GM18951 (cell line): Measurements from ENCODE around the gene TMED8.

Experiments
- POLR2A ChIP-seq: IDR thresholded peaks from 4 replicates; pipeline ENCODE4 v1.6.1; 2011; ENCODE audit warnings: mild to moderate bottlenecking; ENCODE audit not compliant: insufficient read length, insufficient read depth; ENCODE audit errors: extremely low read depth
- in situ Hi-C: fragments of 300-500 bp; cut with MboI; formaldehyde crosslinking; loops from one replicate; pipeline ENCODE4 v1.12.0; 2022; ENCODE audit warnings: low sequenced_read_pairs, mixed read lengths, inconsistent platforms; ENCODE audit not compliant: unreplicated experiment

Gene TMED8

GRCh38 chr14:77311217-77311616, 65.7 kb downstream of the TMED8 start:
- no peak for TF ChIP-seq POLR2A
- in situ Hi-C loops: no loop called here

- TF ChIP-seq POLR2A: no peak
- in situ Hi-C loops: no loop called here
Measured at GRCh38 chr14:77310026-77310425, 66.9 kb downstream of the TMED8 start.

DNA sequence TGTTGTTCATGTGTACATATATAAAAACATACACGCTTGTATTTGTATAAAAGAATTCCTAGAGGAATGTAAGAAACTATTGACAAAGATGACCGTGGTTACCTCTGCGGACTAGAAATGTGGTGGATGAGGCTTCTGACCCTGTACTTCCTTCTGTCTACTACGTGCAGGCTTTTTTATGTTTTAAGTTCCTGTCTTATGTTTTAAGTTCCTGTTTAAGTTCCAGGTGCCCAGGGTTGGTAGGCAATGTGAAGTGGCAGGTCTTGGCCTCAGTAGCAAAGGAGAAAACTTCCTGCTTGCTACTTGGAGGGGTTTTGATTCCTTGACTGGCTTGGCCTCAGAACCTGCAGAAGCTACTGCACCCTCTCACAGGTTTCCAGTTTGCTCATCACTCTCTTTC, 67.8 kb downstream of the TMED8 start:
- in situ Hi-C loops: no loop called here

GRCh38 chr14:77306851-77307496, 69.9 kb downstream of the TMED8 start:
- no peak for TF ChIP-seq POLR2A
- in situ Hi-C loops: no loop called here

More for the DNA sequence above, 67.8 kb downstream of the TMED8 start:
- TF ChIP-seq POLR2A: no peak

GRCh38 chr14:77306416-77306815, 70.5 kb downstream of the TMED8 start:
- in situ Hi-C loops: no loop called here
- TF ChIP-seq POLR2A: no peak

GRCh38 chr14:77305696-77306095, 71.2 kb downstream of the TMED8 start:
- in situ Hi-C loops: no loop called here
- TF ChIP-seq POLR2A: no peak

- in situ Hi-C loops: no loop called here
- TF ChIP-seq POLR2A: no peak
Measured at GRCh38 chr14:77303417-77304156, 73.3 kb downstream of the TMED8 start.

DNA sequence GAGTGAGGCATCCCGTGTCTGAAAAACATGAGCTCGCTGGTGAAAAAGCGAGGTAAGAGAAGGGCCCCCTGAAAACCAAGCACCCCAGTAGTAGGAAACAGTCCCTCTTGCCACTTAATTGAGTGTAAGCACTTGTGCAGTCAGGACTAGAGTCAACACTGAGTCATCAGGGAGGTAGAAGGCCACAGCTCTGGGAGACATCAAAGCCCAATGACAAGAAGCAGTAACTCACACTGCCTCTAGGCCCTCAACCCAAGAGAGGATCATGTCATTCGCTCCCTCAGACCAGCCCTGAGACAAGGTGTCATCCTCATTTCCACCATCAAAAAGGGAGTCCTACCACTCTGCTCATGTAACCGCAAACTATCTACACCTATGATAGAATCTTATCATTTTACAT, 74.0 kb downstream of the TMED8 start:
- in situ Hi-C loops: no loop called here
- TF ChIP-seq POLR2A: no peak

- in situ Hi-C loops: no loop called here
- no peak for TF ChIP-seq POLR2A
Measured at GRCh38 chr14:77301103-77301502, 75.8 kb downstream of the TMED8 start.

DNA sequence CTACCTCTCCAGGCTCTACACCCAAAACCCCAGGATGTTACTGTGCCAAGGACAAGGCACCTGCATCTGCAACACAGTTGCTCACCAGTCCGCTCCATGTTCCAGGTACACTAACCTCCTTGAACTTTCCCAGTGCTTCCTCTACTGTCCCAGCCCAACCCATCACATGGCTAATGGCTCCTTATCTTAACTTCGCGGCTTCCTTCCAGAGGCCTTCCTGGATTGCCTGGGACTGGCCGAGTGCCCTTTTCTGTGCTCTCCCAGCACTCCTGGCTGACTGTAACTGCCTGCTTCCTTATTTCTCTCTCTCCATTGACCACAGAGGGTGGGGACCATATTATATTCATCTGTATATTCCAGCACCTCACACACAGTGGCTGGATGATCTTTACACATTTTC, 77.1 kb downstream of the TMED8 start:
- no peak for TF ChIP-seq POLR2A
- in situ Hi-C loops: loop anchor here (5.0 kb wide), 1 partner anchor 248 kb away; no protein-coding TSS in a partner anchor

- in situ Hi-C loops: loop anchor here (5.0 kb wide), 1 partner anchor 250 kb away; no protein-coding TSS in a partner anchor
- TF ChIP-seq POLR2A: no peak
Measured at GRCh38 chr14:77296906-77297305, 80.0 kb downstream of the TMED8 start.

- in situ Hi-C loops: loop anchor here (5.0 kb wide), 1 partner anchor 251 kb away; no protein-coding TSS in a partner anchor
- no peak for TF ChIP-seq POLR2A
Measured at GRCh38 chr14:77296155-77296554, 80.7 kb downstream of the TMED8 start.

DNA sequence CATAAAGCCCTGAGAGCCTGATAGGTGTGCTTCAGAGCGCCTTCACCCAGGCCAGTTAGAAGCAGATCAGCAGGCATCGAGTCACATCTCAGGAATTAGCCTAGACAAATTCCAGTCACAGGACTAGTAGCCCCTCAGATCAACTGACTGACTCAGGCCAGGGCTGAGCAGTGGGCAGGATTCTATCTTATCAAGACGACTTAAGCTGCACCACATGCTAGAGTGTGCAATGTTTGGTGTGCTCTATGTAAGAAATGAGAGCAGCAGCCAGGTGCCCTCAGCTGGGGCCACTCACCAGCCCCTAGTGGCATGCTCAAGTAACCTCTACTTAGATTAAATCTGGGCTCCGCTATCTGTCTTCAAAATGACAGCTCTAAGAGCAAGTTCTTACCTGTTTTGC, 86.2 kb downstream of the TMED8 start:
- no peak for TF ChIP-seq POLR2A
- in situ Hi-C loops: no loop called here

- TF ChIP-seq POLR2A: no peak
- in situ Hi-C loops: no loop called here
Measured at GRCh38 chr14:77286576-77286975, 90.3 kb downstream of the TMED8 start.
